ENCODE data around the gene CDC20B.

The CDC20B gene

DNA sequence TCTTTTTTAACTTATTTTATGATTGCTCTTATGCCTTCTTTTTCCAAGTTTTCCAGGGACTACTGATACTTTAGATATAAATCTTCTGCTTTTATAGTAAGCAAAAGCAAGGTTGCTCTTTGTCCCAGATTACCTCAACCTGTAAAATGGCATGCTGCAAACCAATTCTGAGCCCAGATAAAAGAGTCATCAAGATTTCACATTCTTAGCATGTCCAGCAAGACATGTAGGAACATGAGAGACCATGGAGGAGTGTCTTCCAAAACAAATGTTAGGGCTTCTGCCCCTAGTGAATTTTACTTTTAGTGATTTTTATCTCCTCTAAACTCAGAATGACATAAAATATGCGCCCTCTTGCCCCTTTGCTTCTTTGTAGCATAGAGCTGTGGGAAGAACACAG is 7.0 kb upstream of the CDC20B start:
- no peaks in the 10 kb centered on the region for H3K36me3 ChIP-seq (ENCODE audit: control insufficient read depth in 2 of 2, insufficient read depth in 1 of 2, low read length in 2 of 2)
- no peaks in the 10 kb centered on the region for H3K9me3 ChIP-seq (ENCODE audit: control insufficient read depth, insufficient read depth, low read depth, low read length)
- TF ChIP-seq ZNF707 (tag by site-specific recombination; IDR thresholded peaks at IDR 0.05) (no peak), ZNF214 (tag by site-specific recombination; IDR thresholded peaks at IDR 0.05; ENCODE audit: borderline replicate concordance) (no peak), IKZF3 (tag by site-specific recombination; IDR thresholded peaks at IDR 0.05) (no peak), ZEB2 (tag by site-specific recombination; IDR thresholded peaks at IDR 0.05) (no peak), ZNF366 (tag by site-specific recombination; conservative IDR thresholded peaks at IDR 0.05) (no peak), ZNF792 (tag by site-specific recombination; IDR thresholded peaks at IDR 0.05) (no peak), ZNF830 (tag by site-specific recombination; IDR thresholded peaks at IDR 0.05; ENCODE audit: low read depth) (no peak), ZNF202 (tag by site-specific recombination; IDR thresholded peaks at IDR 0.05; ENCODE audit: borderline replicate concordance) (no peak), TRIM28 (IDR thresholded peaks at IDR 0.05; ENCODE audit: borderline replicate concordance, low read length) (no peak)
- TF ChIP-seq, protein P1, sequence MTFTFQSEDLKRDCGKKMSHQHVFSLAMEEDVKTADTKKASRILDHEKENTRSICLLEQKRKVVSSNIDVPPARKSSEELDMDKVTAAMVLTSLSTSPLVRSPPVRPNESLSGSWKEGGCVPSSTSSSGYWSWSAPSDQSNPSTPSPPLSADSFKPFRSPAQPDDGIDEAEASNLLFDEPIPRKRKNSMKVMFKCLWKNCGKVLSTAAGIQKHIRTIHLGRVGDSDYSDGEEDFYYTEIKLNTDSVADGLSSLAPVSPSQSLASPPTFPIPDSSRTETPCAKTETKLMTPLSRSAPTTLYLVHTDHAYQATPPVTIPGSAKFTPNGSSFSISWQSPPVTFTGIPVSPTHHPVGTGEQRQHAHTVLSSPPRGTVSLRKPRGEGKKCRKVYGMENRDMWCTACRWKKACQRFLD (tag by site-specific recombination; IDR thresholded peaks at IDR 0.05) = no peak
- H3K4me3 ChIP-seq (ENCODE audit: low read depth, low read length) = no peak overlapping the region
- no peaks in the 10 kb centered on the region for H3K4me1 ChIP-seq (ENCODE audit: control insufficient read depth, insufficient read depth, low read length)
- POLR2A ChIA-PET = interaction anchor here (0.6 kb wide), 1 partner anchor 24 kb away, joined by 6 read pairs; no protein-coding TSS in a partner anchor
- no peak overlapping the region for H3K27ac ChIP-seq (ENCODE audit: extremely low read depth, low read depth, low read length)
- CTCF ChIA-PET = interaction anchor here (1.0 kb wide), 1 partner anchor 9 kb away, joined by 4 read pairs; no protein-coding TSS in a partner anchor

DNA sequence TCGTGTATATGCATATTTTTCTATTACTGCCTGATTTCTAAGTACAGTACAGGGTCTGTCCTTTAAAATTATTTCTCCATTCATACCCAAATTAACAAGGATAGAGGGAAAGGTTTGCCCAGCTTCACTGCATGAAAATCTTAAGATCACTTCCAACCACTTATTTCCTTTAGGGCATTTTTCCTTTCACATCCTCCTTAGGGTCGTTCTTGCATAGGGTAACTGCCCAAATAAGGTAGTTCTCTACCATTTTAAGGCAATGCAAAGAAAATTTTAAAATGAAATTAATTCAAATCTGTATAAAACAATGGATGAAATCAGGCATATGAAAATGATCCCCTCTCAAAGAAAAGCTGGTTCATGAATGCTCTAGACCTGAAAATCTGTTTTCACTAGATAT is 4.1 kb upstream of the CDC20B start:
- ChIA-PET POLR2A (interaction anchor here (0.9 to 1.6 kb wide), 5 partner anchors 12 to 131 kb away, joined by 3 to 6 read pairs (median 4); partner anchors contain the start of genes CCNO, DHX29 and MTREX), CTCF (interaction anchor here (0.7 to 2.8 kb wide), 7 partner anchors 11 to 662 kb away, joined by 3 to 29 read pairs (median 3); no protein-coding TSS in a partner anchor)
- Histone ChIP-seq H3K9me3 (ENCODE audit: control insufficient read depth, insufficient read depth, low read depth, low read length) (no peaks in the 10 kb centered on the region), H3K4me1 (ENCODE audit: control insufficient read depth, insufficient read depth, low read length) (no peaks in the 10 kb centered on the region; the same call in 1 of the 2 replicates), H3K4me3 (ENCODE audit: low read depth, low read length) (no peak overlapping the region), H3K27ac (ENCODE audit: extremely low read depth, low read depth, low read length) (no peak overlapping the region), H3K36me3 (ENCODE audit: control insufficient read depth in 2 of 2, insufficient read depth in 1 of 2, low read length in 2 of 2) (no peaks in the 10 kb centered on the region)
- no peak for TF ChIP-seq ZNF510 (tag by site-specific recombination; IDR thresholded peaks at IDR 0.05; ENCODE audit: insufficient replicate concordance)
- TF ChIP-seq ZNF580 (tag by site-specific recombination; IDR thresholded peaks at IDR 0.05) = no peak
- no peak for TF ChIP-seq ZNF664 (tag by site-specific recombination; IDR thresholded peaks at IDR 0.05)
- TF ChIP-seq, protein P2, sequence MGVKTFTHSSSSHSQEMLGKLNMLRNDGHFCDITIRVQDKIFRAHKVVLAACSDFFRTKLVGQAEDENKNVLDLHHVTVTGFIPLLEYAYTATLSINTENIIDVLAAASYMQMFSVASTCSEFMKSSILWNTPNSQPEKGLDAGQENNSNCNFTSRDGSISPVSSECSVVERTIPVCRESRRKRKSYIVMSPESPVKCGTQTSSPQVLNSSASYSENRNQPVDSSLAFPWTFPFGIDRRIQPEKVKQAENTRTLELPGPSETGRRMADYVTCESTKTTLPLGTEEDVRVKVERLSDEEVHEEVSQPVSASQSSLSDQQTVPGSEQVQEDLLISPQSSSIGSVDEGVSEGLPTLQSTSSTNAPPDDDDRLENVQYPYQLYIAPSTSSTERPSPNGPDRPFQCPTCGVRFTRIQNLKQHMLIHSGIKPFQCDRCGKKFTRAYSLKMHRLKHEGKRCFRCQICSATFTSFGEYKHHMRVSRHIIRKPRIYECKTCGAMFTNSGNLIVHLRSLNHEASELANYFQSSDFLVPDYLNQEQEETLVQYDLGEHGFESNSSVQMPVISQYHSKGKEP (tag by site-specific recombination; IDR thresholded peaks at IDR 0.05) = no peak
- no peak for TF ChIP-seq ZNF239 (tag by site-specific recombination; IDR thresholded peaks at IDR 0.05)

DNA sequence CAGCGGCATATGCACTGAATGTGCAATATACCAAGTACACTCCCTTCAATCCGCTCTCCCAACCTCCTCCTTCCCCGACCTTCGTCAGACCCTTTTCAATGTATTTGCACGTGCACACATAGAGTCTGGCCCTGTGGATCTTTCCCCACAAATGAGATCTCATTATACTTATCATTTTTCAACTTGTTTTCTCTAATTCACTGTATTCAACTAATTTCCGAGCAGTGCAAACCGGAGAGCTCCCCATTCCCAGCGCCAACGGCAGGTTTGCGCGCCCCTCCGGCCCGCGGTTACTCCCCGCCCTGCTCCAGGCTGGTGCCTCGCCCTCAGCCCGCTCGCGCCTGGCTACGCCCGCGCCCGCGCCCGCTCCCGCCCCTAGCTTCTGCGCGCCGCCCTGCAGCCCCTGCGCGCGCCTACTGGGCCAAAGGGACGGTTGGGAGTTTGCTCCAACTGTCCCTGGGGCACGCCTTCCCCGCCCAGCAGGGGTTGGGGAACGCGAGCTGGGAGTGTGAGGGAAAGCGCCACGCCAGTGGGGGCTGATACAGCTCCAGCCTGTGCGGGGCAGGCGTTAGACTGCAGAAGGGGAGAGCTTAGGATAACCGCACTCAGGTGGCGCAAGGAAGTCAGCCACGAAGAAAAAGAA is 3.3 kb upstream of the CDC20B start:
- ChIA-PET CTCF (interaction anchor here (0.6 to 2.8 kb wide), 13 partner anchors 11 to 663 kb away, joined by 3 to 29 read pairs (median 3); partner anchors contain the start of gene GPX8), POLR2A (interaction anchor here (0.5 to 1.6 kb wide), 7 partner anchors 13 to 132 kb away, joined by 3 to 7 read pairs (median 4); partner anchors contain the start of genes CCNO, DHX29, GPX8 and MTREX)
- Histone ChIP-seq H3K4me3 (ENCODE audit: low read depth, low read length) (peak overlapping the region; percentile 24), H3K36me3 (ENCODE audit: control insufficient read depth in 2 of 2, insufficient read depth in 1 of 2, low read length in 2 of 2) (no peaks in the 10 kb centered on the region), H3K9me3 (ENCODE audit: control insufficient read depth, insufficient read depth, low read depth, low read length) (no peaks in the 10 kb centered on the region), H3K4me1 (ENCODE audit: control insufficient read depth, insufficient read depth, low read length) (no peaks in the 10 kb centered on the region; the same call in 1 of the 2 replicates), H3K27ac (ENCODE audit: extremely low read depth, low read depth, low read length) (peak overlapping the region; percentile 25; the same call in 1 of the 2 replicates)
- TF ChIP-seq ZNF274 (IDR thresholded peaks at IDR 0.05; ENCODE audit: low read length) (no peak), ZNF274 (tag by site-specific recombination; IDR thresholded peaks at IDR 0.05; ENCODE audit: borderline replicate concordance) (no peak), ZNF521 (tag by site-specific recombination; IDR thresholded peaks at IDR 0.05) (no peak), GLIS2 (tag by site-specific recombination; IDR thresholded peaks at IDR 0.05) (peak; percentile 79), KLF8 (tag by site-specific recombination; IDR thresholded peaks at IDR 0.05) (peak; percentile 87; the same call in 1 of the 2 replicates), GLI4 (tag by site-specific recombination; IDR thresholded peaks at IDR 0.05) (no peak)
- TF ChIP-seq, protein P3, sequence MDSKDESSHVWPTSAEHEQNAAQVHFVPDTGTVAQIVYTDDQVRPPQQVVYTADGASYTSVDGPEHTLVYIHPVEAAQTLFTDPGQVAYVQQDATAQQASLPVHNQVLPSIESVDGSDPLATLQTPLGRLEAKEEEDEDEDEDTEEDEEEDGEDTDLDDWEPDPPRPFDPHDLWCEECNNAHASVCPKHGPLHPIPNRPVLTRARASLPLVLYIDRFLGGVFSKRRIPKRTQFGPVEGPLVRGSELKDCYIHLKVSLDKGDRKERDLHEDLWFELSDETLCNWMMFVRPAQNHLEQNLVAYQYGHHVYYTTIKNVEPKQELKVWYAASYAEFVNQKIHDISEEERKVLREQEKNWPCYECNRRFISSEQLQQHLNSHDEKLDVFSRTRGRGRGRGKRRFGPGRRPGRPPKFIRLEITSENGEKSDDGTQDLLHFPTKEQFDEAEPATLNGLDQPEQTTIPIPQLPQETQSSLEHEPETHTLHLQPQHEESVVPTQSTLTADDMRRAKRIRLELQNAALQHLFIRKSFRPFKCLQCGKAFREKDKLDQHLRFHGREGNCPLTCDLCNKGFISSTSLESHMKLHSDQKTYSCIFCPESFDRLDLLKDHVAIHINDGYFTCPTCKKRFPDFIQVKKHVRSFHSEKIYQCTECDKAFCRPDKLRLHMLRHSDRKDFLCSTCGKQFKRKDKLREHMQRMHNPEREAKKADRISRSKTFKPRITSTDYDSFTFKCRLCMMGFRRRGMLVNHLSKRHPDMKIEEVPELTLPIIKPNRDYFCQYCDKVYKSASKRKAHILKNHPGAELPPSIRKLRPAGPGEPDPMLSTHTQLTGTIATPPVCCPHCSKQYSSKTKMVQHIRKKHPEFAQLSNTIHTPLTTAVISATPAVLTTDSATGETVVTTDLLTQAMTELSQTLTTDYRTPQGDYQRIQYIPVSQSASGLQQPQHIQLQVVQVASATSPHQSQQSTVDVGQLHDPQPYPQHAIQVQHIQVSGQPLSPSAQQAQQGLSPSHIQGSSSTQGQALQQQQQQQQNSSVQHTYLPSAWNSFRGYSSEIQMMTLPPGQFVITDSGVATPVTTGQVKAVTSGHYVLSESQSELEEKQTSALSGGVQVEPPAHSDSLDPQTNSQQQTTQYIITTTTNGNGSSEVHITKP (tag by site-specific recombination; IDR thresholded peaks at IDR 0.05) = peak; percentile 67
- TF ChIP-seq, protein P4, sequence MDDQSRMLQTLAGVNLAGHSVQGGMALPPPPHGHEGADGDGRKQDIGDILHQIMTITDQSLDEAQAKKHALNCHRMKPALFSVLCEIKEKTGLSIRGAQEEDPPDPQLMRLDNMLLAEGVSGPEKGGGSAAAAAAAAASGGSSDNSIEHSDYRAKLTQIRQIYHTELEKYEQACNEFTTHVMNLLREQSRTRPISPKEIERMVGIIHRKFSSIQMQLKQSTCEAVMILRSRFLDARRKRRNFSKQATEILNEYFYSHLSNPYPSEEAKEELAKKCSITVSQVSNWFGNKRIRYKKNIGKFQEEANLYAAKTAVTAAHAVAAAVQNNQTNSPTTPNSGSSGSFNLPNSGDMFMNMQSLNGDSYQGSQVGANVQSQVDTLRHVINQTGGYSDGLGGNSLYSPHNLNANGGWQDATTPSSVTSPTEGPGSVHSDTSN (CRISPR knock-in tag; IDR thresholded peaks at IDR 0.05) = no peak
